HCT116 (cell line): ENCODE measurements around the gene TJP1. TPM values are rescaled to one million over a fixed set of nuclear protein-coding genes. Genes with fewer than 3 reads are reported as not detected.

ENCODE experiments used
- EGR1 ChIP-seq: IDR thresholded peaks from 2 replicates; pipeline ENCODE4 v1.6.1; 2012; ENCODE audit warnings: low read depth
- EZH2 ChIP-seq: fragments of 200-600 bp; sonication (generic); IDR thresholded peaks from 2 replicates; pipeline ENCODE4 v1.6.1; 2017; ENCODE audit warnings: antibody characterized with exemption, mixed run types
- EZH2phosphoT487 ChIP-seq: fragments of 200-600 bp; IDR thresholded peaks from 2 replicates; pipeline ENCODE4 v1.6.1; 2018; ENCODE audit warnings: antibody characterized with exemption, borderline replicate concordance
- POLR2A ChIP-seq: IDR thresholded peaks from 2 replicates; pipeline ENCODE4 v1.7.0; 2011; ENCODE audit warnings: borderline replicate concordance; ENCODE audit not compliant: insufficient read depth, insufficient read length; ENCODE audit errors: extremely low read depth
- RAD21 ChIP-seq: IDR thresholded peaks from 2 replicates; pipeline ENCODE4 v1.6.1; 2012; ENCODE audit warnings: low read depth, mild to moderate bottlenecking
- SRF ChIP-seq: IDR thresholded peaks from 2 replicates; pipeline ENCODE4 v1.6.1; 2012; ENCODE audit warnings: low read depth
- YY1 ChIP-seq: IDR thresholded peaks from 2 replicates; pipeline ENCODE4 v1.6.1; 2011; ENCODE audit warnings: low read length, low read depth, moderate library complexity, mild to moderate bottlenecking; ENCODE audit not compliant: insufficient replicate concordance; ENCODE audit errors: extremely low read depth
- ZBTB33 ChIP-seq: IDR thresholded peaks from 2 replicates; pipeline ENCODE4 v1.6.1; 2011; ENCODE audit warnings: mild to moderate bottlenecking, low read length, moderate library complexity; ENCODE audit not compliant: insufficient replicate concordance; ENCODE audit errors: extremely low read depth
- ZFX ChIP-seq: fragments of 450-650 bp; IDR thresholded peaks from 2 replicates; pipeline ENCODE4 v1.6.1; 2017
- total RNA-seq: library from RNA; stranded (reverse); gene quantifications from one replicate; pipeline ENCODE4 v1.2.1, GENCODE V29; 2021; ENCODE audit not compliant: unreplicated experiment
- TF ChIP-seq, protein P1 (sequence below): IDR thresholded peaks from 2 replicates; pipeline ENCODE4 v1.6.1; 2012; ENCODE audit warnings: low read depth

Gene TJP1
- total RNA-seq, 1 experiment from 2014 or later: 83.6 TPM

DNA sequence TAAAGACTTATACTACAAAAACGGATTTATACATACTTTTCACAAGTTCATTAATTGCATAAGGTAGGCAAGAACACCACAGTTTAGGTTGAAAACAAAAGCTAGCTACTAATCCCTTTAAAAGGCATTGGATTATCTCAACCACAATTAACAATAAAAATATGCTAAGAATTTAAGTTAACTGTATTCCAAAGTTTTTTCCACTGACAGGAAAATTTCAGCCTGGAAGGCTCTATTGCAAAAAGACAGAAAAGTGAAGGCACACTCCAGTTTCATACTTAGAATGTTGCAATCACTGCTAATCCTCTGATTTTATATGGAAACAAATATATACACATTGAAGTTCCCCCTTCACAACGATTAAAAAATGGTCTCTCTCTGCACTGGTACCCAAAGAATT is 71.5 kb downstream of the TJP1 start (continued):
- TF ChIP-seq ZBTB33 (no peak), POLR2A (no peak), EGR1 (no peak), YY1 (no peak), EZH2phosphoT487 (no peak), EZH2 (no peak), ZFX (no peak), SRF (no peak), RAD21 (no peak)
- TF ChIP-seq, protein P1, sequence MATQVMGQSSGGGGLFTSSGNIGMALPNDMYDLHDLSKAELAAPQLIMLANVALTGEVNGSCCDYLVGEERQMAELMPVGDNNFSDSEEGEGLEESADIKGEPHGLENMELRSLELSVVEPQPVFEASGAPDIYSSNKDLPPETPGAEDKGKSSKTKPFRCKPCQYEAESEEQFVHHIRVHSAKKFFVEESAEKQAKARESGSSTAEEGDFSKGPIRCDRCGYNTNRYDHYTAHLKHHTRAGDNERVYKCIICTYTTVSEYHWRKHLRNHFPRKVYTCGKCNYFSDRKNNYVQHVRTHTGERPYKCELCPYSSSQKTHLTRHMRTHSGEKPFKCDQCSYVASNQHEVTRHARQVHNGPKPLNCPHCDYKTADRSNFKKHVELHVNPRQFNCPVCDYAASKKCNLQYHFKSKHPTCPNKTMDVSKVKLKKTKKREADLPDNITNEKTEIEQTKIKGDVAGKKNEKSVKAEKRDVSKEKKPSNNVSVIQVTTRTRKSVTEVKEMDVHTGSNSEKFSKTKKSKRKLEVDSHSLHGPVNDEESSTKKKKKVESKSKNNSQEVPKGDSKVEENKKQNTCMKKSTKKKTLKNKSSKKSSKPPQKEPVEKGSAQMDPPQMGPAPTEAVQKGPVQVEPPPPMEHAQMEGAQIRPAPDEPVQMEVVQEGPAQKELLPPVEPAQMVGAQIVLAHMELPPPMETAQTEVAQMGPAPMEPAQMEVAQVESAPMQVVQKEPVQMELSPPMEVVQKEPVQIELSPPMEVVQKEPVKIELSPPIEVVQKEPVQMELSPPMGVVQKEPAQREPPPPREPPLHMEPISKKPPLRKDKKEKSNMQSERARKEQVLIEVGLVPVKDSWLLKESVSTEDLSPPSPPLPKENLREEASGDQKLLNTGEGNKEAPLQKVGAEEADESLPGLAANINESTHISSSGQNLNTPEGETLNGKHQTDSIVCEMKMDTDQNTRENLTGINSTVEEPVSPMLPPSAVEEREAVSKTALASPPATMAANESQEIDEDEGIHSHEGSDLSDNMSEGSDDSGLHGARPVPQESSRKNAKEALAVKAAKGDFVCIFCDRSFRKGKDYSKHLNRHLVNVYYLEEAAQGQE: no peak
